COLO668 (cell line): Measurements from ENCODE around the gene KIAA1217.

Experiments used
- DNase-seq: peaks from one replicate; lab custom pipeline; 2025; ENCODE audit not compliant: unreplicated experiment; lab: John Stamatoyannopoulos, UW

Gene KIAA1217

DNA sequence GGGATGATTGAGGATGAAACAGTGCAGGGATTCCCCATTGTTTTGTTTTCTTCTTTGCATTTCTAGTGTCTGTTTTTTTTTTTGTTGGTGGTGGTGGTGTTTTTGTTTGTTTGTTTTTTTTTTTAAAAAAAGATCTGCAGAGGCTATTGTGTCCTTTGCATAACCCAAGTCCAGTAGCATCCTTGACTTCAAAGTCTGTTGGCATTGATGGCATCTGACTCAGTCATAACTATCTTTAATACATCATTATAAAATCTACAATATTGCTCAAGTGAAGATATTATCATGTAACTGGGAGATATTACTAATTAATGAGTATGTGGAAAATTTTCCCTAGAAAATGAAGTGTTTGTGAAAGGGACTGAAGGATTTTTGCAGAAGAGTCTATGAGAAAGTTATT is 70.2 kb downstream of the KIAA1217 start:
- no peak for DNase-seq

DNA sequence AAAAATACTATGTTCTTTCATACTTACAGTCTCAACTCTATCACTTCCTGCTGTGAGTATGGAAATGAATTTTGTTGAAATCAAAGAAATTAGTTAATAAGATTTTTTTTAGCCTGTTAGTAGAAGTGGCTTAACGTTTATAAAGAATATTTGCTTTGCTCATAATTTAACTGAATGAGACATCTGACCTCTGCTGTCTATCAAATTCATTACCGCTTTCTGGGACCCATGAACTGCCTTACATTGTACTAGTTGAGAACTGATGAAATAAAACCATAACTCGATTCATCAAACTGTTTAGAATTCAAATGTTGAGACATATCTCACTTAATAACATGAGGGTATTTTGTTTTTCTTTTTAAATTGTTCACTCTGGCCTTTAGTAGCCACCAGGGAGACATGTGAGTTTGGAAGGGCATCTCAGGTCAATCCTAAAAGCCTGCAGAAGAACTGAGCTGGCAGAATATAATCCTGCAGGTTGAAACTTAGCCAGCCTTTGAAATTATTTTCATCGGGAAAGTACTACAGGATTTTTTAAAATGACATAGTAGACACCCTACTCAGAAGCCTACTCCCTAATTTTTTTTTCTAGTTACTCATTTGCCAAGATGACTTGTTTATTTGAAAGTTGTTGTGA is 78.7 kb downstream of the KIAA1217 start:
- DNase-seq: no peak

DNA sequence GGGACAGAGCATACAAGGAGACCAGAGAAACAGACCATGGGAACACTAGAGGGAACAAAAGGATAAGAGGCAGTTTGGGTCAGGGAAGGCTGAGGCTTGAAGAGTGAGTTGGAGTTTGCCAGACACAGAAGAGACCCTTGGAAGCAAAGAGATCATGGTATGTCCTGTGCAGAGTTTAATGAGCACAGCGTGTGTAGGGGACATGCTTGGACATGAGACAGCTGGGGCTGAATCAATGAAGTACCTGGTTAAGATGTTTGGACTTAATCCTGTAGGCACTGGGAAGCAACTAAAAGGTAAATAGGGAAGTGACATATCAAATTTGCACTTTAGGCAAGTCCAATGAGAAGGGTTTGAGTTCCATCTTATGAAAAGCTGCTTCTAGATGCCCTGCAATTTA is 79.6 kb downstream of the KIAA1217 start:
- no peak for DNase-seq

DNA sequence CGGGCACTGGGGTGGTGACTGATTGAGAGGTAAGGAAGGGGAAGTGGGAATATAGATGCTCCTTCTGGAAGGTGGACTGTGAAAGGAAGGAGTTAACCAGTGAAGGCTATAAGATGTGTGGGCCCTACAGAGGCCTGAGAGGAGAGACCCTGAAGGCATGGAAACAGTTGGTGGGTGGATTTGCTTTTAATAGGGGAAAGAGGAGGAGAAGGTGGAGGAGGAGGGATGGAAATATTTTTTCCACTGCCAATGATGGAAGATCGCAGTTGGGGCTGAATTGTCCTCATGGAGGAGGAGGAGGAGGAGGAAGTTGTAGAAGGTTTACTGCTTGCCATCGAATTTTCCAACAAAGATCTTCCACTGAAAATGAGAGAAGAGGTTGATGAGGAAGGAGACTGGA is 80.3 kb downstream of the KIAA1217 start:
- DNase-seq: no peak

DNA sequence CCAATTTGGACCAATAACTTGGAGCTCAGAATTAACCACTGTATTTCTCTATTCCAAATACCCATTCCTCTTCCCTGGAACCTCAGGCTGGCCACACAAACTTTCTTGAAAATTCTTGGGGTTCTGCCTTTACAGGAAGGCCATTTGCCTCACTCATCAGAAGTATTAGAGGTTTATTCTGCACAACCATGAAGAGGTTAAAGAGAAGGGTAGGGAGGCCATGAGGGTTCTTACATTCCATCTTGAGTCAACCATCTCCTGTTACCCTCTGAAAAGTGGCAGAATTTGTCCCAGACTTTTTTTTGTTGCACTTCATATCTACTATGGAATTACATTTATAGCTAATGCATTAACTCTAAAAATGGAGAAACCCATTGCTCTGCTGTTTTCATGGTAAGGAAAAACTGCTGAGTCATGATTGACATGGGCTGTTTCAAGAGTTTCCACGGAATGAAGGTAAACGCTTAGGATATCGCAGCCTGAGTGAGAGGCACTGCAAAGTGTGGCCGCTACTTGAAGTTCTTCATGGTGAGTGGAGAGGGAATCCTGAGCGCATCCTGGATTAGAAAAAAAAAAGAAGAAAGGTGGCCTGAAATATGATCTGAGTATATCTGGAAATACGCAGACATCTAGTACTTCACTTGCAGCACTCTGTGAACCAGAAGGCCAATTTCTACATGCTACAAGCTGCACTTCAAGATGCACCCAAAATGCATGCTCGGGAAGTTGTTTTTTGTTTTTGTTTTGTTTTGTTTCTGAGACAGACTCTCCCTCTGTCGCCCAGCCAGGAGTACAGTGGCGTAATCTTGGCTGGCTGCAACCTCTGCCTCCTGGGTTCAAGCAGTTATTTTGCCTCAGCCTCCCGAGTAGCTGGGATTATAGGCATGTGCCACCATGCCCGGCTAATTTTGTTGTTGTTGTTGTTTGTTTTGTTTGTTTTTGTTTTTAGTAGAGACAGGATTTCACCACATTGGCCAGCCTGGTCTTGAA is 83.7 kb downstream of the KIAA1217 start:
- DNase-seq: no peak

DNA sequence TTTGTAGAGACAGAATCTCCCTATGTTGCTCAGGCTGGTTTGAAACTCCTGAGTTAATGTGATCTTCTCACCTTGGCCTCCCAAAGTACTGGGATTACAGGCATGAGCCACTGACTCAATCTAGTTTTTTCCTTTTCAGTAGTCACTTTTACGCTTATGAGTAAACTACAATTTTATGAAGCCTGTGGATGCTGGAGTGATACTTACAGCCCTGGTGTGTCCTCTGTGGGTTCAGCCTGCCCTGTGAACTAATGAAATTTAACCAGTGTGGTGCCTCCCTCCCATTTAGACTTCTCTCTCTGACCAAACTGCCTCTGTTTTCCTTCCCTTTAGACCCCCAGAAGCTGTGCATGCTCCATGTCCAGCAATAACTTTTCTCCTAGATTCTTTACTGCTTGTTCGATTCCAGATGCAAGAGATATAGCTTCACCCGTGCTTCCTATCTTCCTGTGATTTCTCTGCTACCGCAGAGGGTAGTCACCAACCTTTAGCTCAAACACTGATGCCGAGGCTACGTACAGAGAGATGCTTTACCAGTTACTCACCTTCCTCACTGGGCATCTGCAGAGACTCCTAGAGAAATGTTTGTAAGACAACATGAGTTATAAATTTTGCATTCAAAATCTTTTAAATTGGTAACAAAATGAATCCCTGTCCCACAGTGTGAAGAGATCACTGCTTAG is 90.8 kb downstream of the KIAA1217 start:
- no peak for DNase-seq

DNA sequence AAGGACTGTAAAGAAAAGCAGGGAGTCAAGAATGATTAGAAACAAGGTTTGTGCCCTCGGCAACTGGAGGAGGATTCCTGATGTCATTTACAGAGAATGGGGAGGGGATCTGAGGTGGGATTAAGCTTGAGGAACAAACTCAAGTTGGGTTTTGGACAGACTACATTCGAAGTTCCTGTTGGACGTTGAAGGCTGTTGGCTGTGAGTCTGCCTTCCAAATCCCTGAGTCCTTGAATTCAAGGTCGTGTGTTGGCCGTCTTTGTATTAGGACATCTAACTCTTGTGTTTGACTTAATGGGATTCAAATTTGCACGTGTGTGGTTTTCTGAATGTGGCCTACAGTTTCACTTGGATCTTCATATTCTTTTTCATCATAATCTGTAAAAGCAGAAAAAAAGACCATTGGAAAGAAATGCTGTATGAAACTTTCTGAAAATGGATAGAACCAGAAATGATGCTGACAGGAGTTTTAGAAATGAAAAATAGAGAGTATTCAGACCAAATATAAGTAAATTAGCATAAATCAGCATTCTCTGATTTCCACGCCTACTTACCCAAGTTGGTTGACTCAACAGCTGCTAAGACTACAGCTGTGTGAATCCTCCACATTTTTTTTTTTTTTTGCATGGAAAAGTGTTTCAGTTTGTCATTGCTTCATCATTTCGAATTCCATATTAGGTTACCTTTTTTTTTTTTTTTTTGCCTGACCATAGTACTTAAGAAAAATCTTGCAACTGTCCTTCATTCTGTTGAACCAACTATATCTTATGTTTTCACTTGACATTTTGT is 94.8 kb downstream of the KIAA1217 start:
- no peak for DNase-seq

DNA sequence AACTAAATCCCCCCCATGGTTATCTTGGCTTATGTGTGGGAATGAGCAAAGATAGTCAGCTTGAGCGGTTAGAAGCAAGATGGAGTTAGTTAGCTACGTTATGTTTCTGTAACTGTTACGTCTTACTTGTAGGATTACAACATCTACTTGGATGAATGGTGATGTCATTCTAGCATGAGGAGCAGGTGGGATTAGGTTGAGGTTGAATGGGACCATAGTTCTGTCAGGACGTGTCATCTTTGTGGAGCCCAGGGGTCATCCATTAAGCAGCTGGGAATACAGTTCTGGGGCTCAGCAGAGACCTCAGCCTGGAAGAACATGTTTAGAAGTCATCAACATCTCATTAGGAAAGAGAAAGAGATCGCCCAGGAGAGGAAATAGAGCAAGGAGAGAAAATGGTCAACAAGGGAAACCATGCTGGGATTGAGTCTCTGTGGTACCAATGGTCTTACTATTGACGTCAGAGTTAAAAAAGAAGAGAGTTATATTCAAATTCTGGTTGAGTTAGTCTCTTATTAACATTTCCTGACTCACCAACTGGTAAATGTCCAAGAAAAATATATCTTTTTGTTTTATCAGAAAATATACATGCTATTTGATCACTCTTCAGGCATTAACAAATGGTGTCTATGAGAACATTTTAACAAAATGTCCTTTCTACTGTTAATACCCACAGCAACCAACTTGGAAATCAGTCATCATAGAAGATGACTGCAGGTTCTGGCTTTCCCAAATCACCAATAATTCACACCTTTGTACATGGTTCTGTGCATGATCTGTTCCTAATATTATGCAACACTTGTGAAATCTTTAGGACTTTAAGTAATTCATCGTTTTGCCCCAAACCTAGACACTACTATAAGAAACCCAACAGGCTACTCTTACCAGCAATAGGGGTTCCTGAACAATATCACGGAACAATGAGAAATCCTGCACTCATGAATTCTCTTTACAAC is 96.9 kb downstream of the KIAA1217 start:
- DNase-seq: no peak

DNA sequence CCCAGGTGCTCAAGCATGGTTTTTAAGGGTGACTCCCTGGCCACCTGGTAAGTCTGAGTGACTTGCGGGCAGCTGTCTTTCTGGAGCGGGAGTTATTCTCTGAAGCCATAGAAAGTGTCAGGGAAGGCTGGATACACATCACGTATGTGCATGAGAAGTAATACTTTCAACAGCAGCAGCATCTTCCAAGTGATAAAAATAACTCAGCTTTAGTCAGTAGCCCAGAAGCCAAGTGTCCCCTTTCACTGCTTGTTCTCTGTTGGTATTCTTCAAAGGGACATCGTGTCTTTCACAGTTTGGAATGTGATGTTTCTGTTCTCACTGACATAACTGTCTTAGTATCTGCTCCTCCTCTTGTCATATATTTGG is 97.6 kb downstream of the KIAA1217 start:
- no peak for DNase-seq

DNA sequence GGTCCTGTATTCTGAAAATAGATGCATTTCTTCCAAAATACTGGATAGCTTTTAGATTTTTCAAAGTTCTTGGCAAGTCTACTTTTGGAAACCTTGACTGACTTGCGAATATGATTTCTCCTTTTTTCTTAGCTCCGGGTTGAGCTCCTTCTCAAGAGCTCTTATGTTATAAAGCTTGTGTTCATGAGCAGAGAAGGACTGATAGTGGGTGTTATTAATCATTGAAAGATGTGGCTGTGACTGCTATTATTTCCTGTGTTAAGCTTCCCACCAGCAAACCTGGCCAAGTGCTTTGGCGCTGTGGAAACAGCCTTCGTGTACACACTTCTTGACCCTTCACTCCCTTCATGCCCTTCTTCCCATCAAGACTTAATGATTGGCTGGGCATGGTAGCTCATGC is 98.2 kb downstream of the KIAA1217 start:
- no peak for DNase-seq

DNA sequence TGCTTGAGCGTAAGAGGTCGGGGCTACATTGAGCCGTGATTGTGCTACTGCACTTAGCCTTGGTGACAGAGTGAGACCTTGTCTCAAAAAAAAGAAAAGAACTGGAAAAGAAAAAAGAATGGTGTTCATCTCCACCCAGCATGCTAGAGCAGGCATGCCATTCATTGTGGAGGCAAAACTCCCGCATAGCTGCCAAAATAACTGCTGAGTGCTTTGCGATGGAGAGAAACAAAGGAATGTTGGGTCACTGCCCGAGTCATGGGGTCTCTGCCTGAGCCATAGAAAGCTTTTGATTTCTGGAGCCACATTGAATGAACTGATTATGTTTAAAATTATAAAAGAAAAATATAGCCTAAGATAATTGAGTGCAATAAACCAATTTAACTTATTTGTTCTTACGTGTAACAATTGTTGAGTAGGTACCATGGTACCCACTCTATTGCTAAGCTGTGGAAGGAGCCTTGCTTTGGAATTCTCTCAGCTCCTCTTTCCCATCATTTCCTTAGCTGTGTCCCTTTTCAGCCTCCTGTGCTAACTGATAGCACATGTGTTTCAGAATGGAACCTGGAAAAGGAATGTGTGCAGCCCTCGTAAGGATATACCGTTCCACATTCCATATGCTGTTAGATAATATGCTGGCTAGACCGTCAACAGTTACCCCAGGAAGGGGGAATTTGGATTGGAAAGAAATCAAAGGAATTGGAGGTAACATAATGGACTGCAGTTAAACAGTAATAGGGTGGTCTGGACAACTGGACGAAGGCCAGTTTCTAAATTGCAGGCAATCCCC is 99.0 kb downstream of the KIAA1217 start:
- DNase-seq: no peak

DNA sequence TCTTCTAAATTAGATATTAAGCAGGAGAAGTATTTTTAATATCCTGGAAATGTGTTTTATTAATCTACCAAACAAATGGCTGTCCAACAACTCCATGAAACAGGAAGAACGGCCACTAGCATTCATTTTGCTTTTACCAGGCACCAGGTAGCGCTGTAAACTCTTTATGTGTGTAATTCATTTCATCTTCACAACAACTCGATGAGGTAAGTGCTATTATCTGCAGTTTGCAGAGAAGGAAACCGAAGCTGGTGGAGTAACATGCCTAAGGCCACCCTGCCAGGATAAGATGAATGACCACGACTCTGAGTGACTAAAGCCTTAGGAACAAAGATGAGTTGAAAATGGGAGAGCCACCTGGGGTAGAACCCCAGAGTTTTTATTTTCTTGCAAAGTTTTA is 101.2 kb downstream of the KIAA1217 start:
- DNase-seq: no peak

DNA sequence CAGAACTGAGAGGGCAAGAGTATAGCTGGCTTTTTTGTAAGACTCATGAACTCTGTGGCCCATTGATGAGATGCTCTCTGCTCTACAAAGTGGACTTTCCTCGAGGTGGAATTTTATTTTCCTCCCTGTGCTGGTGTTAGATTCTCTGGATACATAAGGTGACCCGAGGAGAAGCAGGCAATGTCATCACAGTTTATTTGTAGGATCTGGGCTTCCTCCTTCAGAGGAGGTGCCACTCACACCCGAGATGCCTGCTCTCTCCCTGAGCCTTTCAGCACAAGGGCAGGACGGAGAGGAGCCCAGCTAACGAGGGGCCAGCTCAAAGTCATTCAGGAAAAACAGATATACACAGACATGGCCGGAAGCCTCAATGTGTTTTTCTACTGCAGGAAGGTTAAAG is 103.0 kb downstream of the KIAA1217 start:
- no peak for DNase-seq

DNA sequence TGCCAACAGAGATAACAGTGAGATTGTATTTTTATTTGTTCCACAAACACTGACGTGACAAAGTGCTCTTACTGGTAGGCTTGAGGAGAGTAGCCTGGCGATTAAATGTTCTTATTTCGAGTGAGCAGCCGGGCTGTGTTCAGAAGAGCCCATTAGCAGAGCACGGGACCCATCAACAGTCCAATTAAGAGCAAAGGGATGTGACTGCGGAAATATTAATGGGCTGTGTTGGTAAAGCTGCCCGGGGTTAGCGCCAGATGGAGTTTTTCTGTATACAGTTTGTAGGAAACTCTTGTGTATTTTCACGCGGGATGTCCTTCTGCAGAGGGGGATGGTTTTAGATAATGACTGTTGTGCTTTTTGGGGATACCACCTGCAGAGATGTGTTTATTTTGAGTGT is 104.3 kb downstream of the KIAA1217 start:
- DNase-seq: no peak

DNA sequence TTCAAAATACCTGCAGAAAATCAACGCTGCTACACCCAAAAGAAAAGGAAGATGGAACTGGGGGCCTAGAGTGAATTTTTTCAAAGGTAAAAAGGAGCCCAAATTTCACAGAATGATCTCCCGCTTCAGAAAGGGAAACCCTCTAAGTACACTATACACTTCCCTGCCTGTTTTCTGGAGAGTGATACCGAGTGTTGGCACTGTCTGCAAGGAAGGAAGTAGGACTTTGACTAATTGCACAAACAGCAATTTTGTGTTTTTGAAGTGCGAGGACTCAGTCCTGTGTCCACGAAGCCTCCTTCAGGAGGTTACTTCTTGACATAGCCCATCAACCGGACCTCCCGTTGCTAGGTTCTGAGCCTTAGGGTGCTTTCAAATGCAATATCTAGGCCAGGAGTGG is 106.3 kb downstream of the KIAA1217 start:
- DNase-seq: no peak

DNA sequence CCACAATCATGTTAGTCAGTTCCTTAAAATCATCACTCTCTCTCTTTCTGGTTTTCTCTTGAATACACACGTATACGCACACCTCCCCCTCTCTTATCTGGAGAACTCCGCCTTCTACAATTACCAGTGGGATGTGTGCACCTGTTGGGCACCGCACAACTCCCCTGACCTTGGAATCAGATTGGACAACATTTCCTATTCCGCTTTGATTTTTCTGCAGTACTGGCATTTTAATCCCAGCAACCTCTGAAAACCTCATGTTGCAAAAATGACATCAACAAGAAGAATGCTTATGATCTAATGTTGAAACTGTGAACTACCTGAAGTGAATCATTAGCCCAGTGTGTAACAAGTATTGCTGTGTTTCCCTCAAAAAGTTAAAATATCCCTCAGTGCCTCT is 109.6 kb downstream of the KIAA1217 start:
- no peak for DNase-seq

DNA sequence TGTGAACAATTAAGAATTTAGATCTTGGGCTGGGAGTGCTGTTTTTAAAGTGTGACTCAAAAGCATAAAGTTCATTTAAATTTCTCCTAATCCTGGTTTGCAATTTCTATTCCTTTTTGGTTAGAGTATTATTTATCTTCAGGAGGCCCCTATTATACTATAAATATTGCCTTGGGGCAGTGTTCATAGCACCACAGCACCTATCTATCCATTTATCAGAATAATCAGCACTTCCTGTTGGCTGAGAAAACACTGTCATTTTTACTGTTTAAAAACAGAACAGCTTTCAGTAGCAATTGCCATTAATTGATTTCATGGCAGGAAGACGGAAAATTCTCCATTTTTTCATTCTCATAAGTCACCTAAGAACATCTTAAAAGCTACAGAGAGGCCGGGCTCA is 111.4 kb downstream of the KIAA1217 start:
- DNase-seq: no peak

DNA sequence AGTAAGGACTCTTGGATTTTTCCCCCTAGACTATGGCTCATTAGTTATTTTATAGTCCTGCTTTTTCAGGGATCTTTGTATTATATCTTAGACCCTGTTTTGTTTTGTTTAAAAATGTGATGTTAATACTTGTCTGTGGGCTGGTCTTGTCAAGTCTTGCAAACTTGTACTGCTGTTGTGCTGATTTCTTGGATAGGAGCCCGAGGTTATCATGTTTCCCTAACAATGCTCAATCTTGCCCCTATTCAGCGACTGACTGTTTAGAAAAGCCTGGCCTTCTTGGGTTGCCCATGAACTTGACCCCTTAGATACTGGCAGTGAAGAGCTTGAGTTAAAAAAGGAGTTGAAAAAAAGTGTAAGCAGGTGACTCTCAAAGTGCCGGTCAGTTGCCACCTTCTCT is 115.7 kb downstream of the KIAA1217 start:
- no peak for DNase-seq

DNA sequence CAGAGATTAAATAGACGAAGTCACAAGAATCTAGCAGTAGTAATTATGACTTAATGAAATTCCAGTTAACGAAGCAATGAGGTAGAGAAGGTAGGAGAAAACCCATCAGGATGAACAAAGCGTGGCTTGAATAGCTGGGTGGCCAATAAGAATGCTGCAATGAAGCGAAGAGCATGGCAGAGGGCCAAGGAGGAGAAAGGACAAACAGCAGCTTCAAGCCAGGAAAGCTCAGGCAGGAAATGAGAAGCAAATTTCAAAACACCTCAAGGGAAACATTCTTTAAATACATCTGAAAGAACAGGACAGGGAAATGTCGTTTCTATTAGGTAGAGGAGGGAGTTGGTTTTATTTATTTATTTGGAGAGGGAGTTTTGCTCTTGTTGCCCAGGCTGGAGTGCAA is 122.5 kb downstream of the KIAA1217 start:
- DNase-seq: no peak
